SK-N-SH treated with all-trans-retinoic acid at 6 μM for 48 hours (cell line): ENCODE results near the gene MT1F.

ENCODE experiments used
- ATAC-seq: fragments of 200-7000 bp; cut with Tn5 transposase; 3 replicates; pipeline ENCODE4 v1.9.1; 2020; ENCODE audit warnings: mild to moderate bottlenecking, moderate library complexity
- ARNTL ChIP-seq: fragments of 450-650 bp; formaldehyde crosslinking; IDR thresholded peaks from 2 replicates; pipeline ENCODE4 v1.5.0; 2020; ENCODE audit warnings: low read depth, mild to moderate bottlenecking, moderate library complexity, borderline replicate concordance
- BACH2 ChIP-seq: fragments of 250-450 bp; sonication (Bioruptor Pico); IDR thresholded peaks from 2 replicates; pipeline ENCODE4 v1.9.0; 2021; ENCODE audit warnings: mild to moderate bottlenecking, borderline replicate concordance
- CSDC2 ChIP-seq: fragments of 250-450 bp; sonication (Bioruptor Pico); IDR thresholded peaks from 2 replicates; pipeline ENCODE4 v1.5.0; 2020; ENCODE audit warnings: mild to moderate bottlenecking, moderate library complexity
- GLIS3 ChIP-seq: fragments of 250-450 bp; sonication (Bioruptor Pico); IDR thresholded peaks from 2 replicates; pipeline ENCODE4 v1.5.0; 2020; ENCODE audit warnings: mild to moderate bottlenecking, moderate library complexity
- ISL1 ChIP-seq: fragments of 250-450 bp; sonication (Bioruptor Pico); IDR thresholded peaks from 2 replicates; pipeline ENCODE4 v2.1.2; 2022; ENCODE audit warnings: mild to moderate bottlenecking, moderate library complexity
- OSR1 ChIP-seq: fragments of 250-450 bp; sonication (Bioruptor Pico); IDR thresholded peaks from 2 replicates; pipeline ENCODE4 v1.8.0; 2022; ENCODE audit warnings: moderate library complexity, mild to moderate bottlenecking, inconsistent platforms
- PPARA ChIP-seq: fragments of 250-450 bp; sonication (Bioruptor Pico); IDR thresholded peaks from 2 replicates; pipeline ENCODE4 v1.5.0; 2020; ENCODE audit warnings: mild to moderate bottlenecking, borderline replicate concordance
- RARB ChIP-seq: fragments of 250-450 bp; sonication (Bioruptor Pico); IDR thresholded peaks from 2 replicates; pipeline ENCODE4 v1.8.0; 2021; ENCODE audit warnings: mild to moderate bottlenecking, moderate library complexity
- SNAI2 ChIP-seq: fragments of 250-450 bp; sonication (Bioruptor Pico); IDR thresholded peaks from 2 replicates; pipeline ENCODE4 v1.5.0; 2020; ENCODE audit warnings: mild to moderate bottlenecking, moderate library complexity
- TCF4 ChIP-seq: fragments of 250-450 bp; sonication (Bioruptor Pico); IDR thresholded peaks from 2 replicates; pipeline ENCODE4 v1.8.0; 2021; ENCODE audit warnings: mild to moderate bottlenecking, moderate library complexity, borderline replicate concordance
- TOX ChIP-seq: fragments of 250-450 bp; sonication (Bioruptor Pico); IDR thresholded peaks from 2 replicates; pipeline ENCODE4 v1.8.0; 2021; ENCODE audit warnings: mild to moderate bottlenecking, moderate library complexity, borderline replicate concordance
- ZC3H10 ChIP-seq: fragments of 250-450 bp; sonication (Bioruptor Pico); IDR thresholded peaks from 2 replicates; pipeline ENCODE4 v1.5.1; 2021; ENCODE audit warnings: mild to moderate bottlenecking, moderate library complexity
- ZFP3 ChIP-seq: fragments of 250-450 bp; sonication (Bioruptor Pico); IDR thresholded peaks from 2 replicates; pipeline ENCODE4 v1.5.0; 2020; ENCODE audit warnings: mild to moderate bottlenecking, moderate library complexity
- ZFP30 ChIP-seq: fragments of 450-650 bp; formaldehyde crosslinking; IDR thresholded peaks from 2 replicates; pipeline ENCODE4 v1.5.0; 2022; ENCODE audit warnings: mild to moderate bottlenecking, moderate library complexity
- ZNF565 ChIP-seq: fragments of 450-650 bp; formaldehyde crosslinking; conservative IDR thresholded peaks from 2 replicates; pipeline ENCODE4 v1.5.0; 2020; ENCODE audit warnings: low read depth, mild to moderate bottlenecking, moderate library complexity
- ZNF70 ChIP-seq: fragments of 450-650 bp; formaldehyde crosslinking; IDR thresholded peaks from 2 replicates; pipeline ENCODE4 v1.5.0; 2020; ENCODE audit warnings: mild to moderate bottlenecking, moderate library complexity
- ZNF8 ChIP-seq: fragments of 450-650 bp; formaldehyde crosslinking; IDR thresholded peaks from 2 replicates; pipeline ENCODE4 v1.5.0; 2020; ENCODE audit warnings: mild to moderate bottlenecking, moderate library complexity
- TF ChIP-seq, protein P1 (sequence below): fragments of 250-450 bp; sonication (Bioruptor Pico); IDR thresholded peaks from 2 replicates; pipeline ENCODE4 v1.8.0; 2020; ENCODE audit warnings: mild to moderate bottlenecking, moderate library complexity, borderline replicate concordance
- TF ChIP-seq, protein P2 (sequence below): fragments of 250-450 bp; sonication (Bioruptor Pico); IDR thresholded peaks from 2 replicates; pipeline ENCODE4 v1.5.1; 2020; ENCODE audit warnings: low read depth, mild to moderate bottlenecking, moderate library complexity
- TF ChIP-seq, protein P3 (sequence below): fragments of 250-450 bp; sonication (Bioruptor Pico); IDR thresholded peaks from 2 replicates; pipeline ENCODE4 v1.5.1; 2021; ENCODE audit warnings: mild to moderate bottlenecking, moderate library complexity
- TF ChIP-seq, protein P4 (sequence below): fragments of 250-450 bp; sonication (Bioruptor Pico); IDR thresholded peaks from 2 replicates; pipeline ENCODE4 v1.5.0; 2020; ENCODE audit warnings: mild to moderate bottlenecking, moderate library complexity

MT1F gene

DNA sequence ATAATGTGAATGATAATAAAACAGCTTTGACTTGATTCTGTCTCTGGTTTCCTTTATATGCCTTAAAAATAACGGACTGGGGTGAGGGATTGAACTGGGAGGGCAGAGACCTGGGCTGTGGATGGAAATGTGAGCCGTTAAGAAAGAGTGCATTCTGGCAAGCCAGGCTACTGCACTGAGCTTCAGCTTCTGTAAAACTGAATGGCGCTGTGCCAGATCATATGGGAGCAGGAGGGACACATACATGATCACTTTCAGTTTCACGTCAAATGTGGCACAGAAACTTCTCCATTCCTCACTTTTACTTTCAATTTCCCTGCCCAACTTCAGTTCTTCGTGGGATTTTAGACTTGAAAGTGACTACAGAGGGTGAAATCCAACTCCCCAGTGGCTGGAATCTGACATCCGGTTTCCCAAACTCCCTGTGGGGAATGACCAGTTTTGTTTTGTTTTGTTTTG lies 48.3 kb upstream of the MT1F start:
- ATAC-seq = peak; percentile 30
- no peak for TF ChIP-seq RARB (CRISPR knock-in tag)
- no peak for TF ChIP-seq GLIS3 (CRISPR knock-in tag)
- TF ChIP-seq, all 23 proteins: peak for 0

DNA sequence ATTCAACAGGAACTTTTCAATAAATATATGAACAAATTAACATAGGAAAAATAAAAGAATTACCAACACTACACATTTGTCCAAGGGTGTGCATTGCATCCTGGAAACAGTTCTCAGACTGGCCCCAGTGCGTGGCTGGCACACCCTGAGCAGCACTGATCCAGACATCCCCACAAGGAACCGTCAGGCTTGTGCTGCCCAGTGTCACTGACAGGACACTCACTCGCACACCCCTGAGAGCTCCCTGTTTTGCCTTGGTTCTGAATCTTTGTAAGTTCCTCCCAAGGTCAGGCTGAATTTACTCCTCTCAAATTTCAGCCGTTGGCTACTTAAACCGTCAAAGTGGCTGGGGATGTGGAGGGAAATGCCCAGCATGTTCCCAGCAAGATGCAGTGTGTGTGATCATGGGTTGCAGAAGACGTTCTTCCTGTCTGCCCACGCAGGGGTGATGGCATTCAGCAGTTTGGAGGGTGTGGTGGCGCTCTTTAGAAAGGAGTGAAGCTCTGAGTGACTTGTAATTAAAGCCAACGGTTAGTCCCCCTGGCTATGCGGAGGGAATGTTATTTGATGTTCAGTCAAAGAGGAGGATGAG lies 47.6 kb upstream of the MT1F start:
- TF ChIP-seq, protein P1, sequence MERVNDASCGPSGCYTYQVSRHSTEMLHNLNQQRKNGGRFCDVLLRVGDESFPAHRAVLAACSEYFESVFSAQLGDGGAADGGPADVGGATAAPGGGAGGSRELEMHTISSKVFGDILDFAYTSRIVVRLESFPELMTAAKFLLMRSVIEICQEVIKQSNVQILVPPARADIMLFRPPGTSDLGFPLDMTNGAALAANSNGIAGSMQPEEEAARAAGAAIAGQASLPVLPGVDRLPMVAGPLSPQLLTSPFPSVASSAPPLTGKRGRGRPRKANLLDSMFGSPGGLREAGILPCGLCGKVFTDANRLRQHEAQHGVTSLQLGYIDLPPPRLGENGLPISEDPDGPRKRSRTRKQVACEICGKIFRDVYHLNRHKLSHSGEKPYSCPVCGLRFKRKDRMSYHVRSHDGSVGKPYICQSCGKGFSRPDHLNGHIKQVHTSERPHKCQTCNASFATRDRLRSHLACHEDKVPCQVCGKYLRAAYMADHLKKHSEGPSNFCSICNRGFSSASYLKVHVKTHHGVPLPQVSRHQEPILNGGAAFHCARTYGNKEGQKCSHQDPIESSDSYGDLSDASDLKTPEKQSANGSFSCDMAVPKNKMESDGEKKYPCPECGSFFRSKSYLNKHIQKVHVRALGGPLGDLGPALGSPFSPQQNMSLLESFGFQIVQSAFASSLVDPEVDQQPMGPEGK (CRISPR knock-in tag) = no peak
- 0 out of 2 replicates have a peak, but pooled peaks have one; percentile 32 for TF ChIP-seq ZFP3
- peak; percentile 10 for ATAC-seq

DNA sequence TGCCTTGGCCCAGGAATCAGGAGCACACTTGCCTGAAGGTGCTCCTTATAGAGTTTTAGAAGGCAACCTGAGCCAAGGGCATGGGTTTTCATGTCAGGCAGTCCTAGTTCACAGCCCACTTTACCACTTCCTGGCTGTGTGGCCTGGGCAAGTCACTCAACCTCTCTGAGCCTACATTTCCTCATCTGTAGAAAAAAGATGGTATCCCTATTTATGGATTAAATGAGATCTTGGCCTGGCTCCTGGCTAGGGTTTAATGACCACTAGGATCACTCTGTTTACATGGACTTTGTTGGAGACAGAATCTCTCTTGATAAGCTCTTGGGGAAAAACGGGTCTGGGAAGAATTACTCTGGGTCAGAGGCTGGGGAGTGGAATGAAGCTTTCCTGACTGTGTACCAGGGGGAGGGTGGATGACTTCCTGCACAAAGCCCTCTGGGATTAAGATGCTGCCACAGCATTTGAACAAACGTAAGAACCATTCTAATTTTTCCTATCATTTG lies 47.1 kb upstream of the MT1F start:
- no peak for ATAC-seq
- TF ChIP-seq ZC3H10 (CRISPR knock-in tag) (no peak), ZNF565 (CRISPR knock-in tag) (no peak), GLIS3 (CRISPR knock-in tag) (no peak), ARNTL (no peak), OSR1 (CRISPR knock-in tag) (no peak), TOX (CRISPR knock-in tag) (no peak), TCF4 (CRISPR knock-in tag) (no peak), PPARA (CRISPR knock-in tag) (no peak)

DNA sequence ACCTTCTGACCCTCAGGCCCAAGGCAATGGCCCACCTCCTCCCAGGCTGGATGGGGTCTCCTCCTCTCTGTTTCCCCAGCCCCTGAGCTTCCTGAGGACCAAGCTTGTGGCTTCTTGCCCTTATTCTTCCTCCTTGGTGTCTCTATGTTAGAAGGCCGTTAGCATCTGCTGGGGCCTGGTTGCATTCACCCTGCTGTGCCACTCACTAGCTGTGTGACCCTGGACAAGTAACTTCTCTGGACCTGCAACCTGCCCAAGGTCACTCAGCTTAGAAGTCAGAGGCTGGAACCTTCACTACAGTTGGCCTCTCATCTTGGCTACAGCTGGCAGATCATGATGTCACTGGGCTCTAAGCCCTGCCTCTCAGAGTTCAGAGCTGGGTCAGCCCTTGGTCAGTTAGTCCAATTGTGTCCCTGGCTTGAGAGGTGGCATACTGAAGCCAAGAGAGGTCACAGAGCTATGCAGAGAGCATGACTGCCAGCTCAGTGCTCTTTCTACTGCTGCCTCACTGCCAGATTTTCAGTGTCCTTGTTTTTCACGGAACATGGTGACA lies 46.4 kb upstream of the MT1F start:
- TF ChIP-seq, protein P1 (CRISPR knock-in tag) = no peak
- TF ChIP-seq CSDC2 (CRISPR knock-in tag) (no peak), ZFP30 (CRISPR knock-in tag) (no peak), ZNF70 (CRISPR knock-in tag) (no peak), GLIS3 (CRISPR knock-in tag) (no peak), ZNF8 (CRISPR knock-in tag) (no peak), ISL1 (no peak), OSR1 (CRISPR knock-in tag) (no peak), ARNTL (no peak), PPARA (CRISPR knock-in tag) (no peak), BACH2 (no peak), ZFP3 (no peak), ZNF565 (CRISPR knock-in tag) (no peak), SNAI2 (CRISPR knock-in tag) (no peak)
- TF ChIP-seq, protein P2, sequence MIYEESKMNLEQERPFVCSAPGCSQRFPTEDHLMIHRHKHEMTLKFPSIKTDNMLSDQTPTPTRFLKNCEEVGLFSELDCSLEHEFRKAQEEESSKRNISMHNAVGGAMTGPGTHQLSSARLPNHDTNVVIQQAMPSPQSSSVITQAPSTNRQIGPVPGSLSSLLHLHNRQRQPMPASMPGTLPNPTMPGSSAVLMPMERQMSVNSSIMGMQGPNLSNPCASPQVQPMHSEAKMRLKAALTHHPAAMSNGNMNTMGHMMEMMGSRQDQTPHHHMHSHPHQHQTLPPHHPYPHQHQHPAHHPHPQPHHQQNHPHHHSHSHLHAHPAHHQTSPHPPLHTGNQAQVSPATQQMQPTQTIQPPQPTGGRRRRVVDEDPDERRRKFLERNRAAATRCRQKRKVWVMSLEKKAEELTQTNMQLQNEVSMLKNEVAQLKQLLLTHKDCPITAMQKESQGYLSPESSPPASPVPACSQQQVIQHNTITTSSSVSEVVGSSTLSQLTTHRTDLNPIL (CRISPR knock-in tag) = no peak
- TF ChIP-seq, protein P3, sequence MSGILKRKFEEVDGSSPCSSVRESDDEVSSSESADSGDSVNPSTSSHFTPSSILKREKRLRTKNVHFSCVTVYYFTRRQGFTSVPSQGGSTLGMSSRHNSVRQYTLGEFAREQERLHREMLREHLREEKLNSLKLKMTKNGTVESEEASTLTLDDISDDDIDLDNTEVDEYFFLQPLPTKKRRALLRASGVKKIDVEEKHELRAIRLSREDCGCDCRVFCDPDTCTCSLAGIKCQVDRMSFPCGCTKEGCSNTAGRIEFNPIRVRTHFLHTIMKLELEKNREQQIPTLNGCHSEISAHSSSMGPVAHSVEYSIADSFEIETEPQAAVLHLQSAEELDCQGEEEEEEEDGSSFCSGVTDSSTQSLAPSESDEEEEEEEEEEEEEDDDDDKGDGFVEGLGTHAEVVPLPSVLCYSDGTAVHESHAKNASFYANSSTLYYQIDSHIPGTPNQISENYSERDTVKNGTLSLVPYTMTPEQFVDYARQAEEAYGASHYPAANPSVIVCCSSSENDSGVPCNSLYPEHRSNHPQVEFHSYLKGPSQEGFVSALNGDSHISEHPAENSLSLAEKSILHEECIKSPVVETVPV (CRISPR knock-in tag) = no peak
- TF ChIP-seq, protein P4, sequence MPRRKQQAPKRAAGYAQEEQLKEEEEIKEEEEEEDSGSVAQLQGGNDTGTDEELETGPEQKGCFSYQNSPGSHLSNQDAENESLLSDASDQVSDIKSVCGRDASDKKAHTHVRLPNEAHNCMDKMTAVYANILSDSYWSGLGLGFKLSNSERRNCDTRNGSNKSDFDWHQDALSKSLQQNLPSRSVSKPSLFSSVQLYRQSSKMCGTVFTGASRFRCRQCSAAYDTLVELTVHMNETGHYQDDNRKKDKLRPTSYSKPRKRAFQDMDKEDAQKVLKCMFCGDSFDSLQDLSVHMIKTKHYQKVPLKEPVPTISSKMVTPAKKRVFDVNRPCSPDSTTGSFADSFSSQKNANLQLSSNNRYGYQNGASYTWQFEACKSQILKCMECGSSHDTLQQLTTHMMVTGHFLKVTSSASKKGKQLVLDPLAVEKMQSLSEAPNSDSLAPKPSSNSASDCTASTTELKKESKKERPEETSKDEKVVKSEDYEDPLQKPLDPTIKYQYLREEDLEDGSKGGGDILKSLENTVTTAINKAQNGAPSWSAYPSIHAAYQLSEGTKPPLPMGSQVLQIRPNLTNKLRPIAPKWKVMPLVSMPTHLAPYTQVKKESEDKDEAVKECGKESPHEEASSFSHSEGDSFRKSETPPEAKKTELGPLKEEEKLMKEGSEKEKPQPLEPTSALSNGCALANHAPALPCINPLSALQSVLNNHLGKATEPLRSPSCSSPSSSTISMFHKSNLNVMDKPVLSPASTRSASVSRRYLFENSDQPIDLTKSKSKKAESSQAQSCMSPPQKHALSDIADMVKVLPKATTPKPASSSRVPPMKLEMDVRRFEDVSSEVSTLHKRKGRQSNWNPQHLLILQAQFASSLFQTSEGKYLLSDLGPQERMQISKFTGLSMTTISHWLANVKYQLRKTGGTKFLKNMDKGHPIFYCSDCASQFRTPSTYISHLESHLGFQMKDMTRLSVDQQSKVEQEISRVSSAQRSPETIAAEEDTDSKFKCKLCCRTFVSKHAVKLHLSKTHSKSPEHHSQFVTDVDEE (CRISPR knock-in tag) = no peak
- no peak for ATAC-seq
